Skin epidermis (tissue), 12 donors: ENCODE data around the gene LRRC55.

ENCODE experiments used
- H3K27ac ChIP-seq, 21 experiments: fragments of 200-600 bp; sonication (generic) in 11 of 21; one replicate each; pipeline ENCODE4 v1.5.0; 2020; ENCODE audit warnings: mild to moderate bottlenecking in 3 of 21, inconsistent platforms in 2 of 21, moderate library complexity in 2 of 21
- H3K4me3 ChIP-seq, 7 experiments: fragments of 200-600 bp; sonication (generic) in 2 of 7; one replicate each; pipeline ENCODE4 v1.5.0; 2020; ENCODE audit warnings: inconsistent platforms in 2 of 7, mild to moderate bottlenecking in 2 of 7, moderate library complexity in 1 of 7

Gene LRRC55

GRCh38 chr11:57181678-57182305 lies at the start of gene LRRC55:
Gene LRRC55, plus strand, starts transcription at chr11:57181953. Its CDS starts 70 bp downstream, at chr11:57182023.
- H3K4me3 ChIP-seq, result no peak within 1 kb of the TSS
- peak within 1 kb of the TSS in 2 of 21 experiments; percentile 8 to 63 for H3K27ac ChIP-seq

DNA sequence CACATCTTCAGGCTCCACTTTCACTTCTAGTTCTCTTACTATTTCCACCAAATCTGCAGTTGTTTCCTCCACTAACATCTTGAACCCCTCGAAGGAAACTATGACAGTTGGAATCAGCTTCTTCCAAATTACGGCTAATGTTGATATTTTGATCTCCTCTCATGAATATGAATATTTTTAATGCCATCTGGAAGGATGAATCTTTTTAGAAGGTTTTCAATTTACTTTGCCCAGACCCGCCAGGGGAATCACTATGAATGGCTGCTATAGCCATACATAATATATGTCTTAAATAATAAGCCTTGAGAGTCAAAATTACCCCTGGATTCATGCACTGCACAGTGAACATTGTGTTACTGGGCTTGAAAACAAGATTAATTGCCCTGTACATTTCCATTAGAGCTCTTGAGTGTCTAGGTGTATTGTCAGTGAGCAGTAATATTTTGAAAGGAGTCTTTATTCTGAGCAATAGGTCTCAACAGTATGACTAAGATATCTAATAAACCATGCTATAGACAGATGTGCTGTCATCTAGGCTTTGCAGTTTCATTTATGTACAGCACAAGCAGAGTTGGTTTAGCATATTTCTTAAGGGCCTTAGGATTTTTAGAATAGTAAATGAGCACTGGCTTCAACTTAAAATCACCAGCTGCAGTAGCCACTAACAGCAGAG lies 48.3 kb upstream of the LRRC55 start:
- H3K4me3 ChIP-seq, result no peak overlapping the region
- H3K27ac ChIP-seq, result no peak overlapping the region

- Histone ChIP-seq H3K4me3 (no peak overlapping the region), H3K27ac (no peak overlapping the region)
These were observed 47.5 kb upstream of the LRRC55 start for GRCh38 chr11:57134284-57134683.

- no peak overlapping the region for H3K4me3 ChIP-seq
These were observed 46.6 kb upstream of the LRRC55 start for GRCh38 chr11:57135020-57135751.

DNA sequence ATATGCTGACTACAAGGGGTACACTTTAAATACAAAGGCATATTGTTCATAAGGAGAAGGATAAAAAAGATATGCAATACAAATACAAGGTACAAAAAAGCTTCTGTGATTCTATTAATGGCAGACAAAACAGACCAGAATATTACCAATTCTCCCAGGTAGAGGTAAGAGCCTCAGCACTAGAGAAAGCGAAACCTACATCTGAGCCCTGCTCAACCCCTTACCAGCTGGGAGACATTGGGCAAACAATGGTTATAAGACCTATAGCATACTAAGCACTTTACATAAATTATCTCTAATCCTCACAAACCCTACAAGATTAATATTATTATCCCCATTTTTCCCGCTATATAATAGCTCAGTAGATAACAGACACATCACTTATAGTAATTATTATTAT lies 41.2 kb upstream of the LRRC55 start:
- no peak overlapping the region for H3K4me3 ChIP-seq

More at GRCh38 chr11:57135020-57135751, 46.6 kb upstream of the LRRC55 start:
- H3K27ac ChIP-seq, result no peak overlapping the region

DNA sequence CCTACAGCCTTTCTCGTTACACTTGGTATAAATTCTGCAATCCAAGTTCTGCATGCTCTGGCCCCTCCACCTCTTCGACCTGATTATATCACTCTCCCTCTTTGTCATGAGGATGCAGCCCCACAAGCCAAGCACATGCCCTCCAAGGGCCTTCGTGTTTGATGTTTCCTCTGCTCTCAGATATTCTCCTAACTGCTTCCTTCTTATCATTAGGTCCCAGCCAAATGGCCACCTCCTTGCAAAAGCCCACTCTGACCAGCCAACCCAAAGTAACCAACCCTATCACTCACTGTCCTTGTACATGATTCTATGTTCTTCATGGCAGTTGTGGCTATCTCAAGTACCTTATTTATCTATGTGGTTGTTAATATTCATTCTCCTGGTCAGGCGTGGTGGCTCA lies 38.3 kb upstream of the LRRC55 start:
- Histone ChIP-seq H3K27ac (no peak overlapping the region), H3K4me3 (no peak overlapping the region)

More for the DNA sequence above, 41.2 kb upstream of the LRRC55 start:
- H3K27ac ChIP-seq, result no peak overlapping the region

DNA sequence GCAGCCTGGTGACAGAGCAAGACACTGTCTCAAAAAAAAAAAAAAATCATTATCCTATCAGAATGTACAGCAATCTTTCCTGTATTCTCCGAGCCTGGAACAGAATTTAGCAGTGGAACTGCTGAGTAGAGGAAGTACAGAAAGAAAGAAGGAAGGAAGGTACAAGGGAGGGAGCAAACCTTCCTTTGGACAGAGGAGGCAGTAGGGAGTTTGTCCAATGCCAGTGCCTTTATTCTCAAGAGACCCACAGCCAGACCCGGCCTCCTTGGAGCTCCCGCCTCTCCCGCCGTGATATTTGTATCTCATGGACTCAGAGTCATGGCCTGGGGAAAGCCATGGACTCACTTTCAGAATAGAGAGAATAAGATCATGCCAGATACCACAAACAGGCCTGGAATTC lies 37.7 kb upstream of the LRRC55 start:
- H3K27ac ChIP-seq, result no peak overlapping the region
- no peak overlapping the region for H3K4me3 ChIP-seq

GRCh38 chr11:57144531-57145320 lies 37.0 kb upstream of the LRRC55 start:
- no peak overlapping the region for H3K27ac ChIP-seq
- H3K4me3 ChIP-seq, result no peak overlapping the region

- Histone ChIP-seq H3K4me3 (no peak overlapping the region), H3K27ac (no peak overlapping the region)
These were observed 35.5 kb upstream of the LRRC55 start for GRCh38 chr11:57146301-57146700.

GRCh38 chr11:57148621-57149020 lies 33.1 kb upstream of the LRRC55 start:
- Histone ChIP-seq H3K27ac (no peak overlapping the region), H3K4me3 (no peak overlapping the region)

DNA sequence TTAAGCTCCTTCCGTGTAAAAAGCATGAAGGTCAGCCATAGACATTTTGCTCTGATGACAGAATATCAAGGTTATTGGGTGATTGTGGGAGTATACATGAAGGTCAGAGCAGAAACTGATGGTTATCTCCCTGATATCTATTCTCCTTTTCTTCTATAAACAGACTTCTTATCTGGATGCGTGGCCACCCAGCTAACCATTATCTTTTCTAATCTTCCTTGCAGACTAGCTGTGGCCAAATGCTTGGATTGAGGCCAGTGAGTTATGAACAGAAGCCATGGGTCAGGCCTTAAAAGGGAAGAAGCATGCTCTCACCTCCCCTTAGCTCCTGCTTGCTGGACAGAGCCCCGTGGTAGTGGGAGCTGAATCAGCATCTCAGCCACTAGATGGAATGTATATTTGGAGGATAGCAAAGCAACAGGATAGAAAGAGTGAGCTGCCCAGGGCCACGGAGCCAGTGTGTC lies 31.3 kb upstream of the LRRC55 start:
- no peak overlapping the region for H3K4me3 ChIP-seq
- H3K27ac ChIP-seq, result no peak overlapping the region

- Histone ChIP-seq H3K27ac (no peak overlapping the region), H3K4me3 (no peak overlapping the region)
These were observed 29.6 kb upstream of the LRRC55 start for GRCh38 chr11:57152134-57152533.

- H3K4me3 ChIP-seq, result no peak overlapping the region
- H3K27ac ChIP-seq, result no peak overlapping the region
These were observed 28.3 kb upstream of the LRRC55 start for GRCh38 chr11:57153448-57153847.

DNA sequence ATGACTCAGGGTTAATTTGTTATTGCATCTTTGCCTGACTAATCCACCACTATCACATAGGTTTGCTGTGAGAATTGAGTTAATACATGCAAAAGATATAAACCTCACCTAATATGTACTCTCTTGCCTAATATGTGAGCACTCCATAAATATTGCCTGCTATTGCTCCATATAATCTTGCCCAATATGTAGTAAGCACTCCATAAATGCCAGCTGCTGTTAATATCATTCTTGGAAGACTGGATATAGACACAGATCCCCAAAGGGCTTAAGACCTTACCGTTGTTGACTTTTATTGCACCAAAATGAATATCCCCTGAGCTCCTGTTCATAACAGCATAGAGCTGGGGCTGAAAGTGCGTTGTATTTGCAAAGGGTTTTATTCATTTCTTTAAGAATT lies 27.0 kb upstream of the LRRC55 start:
- no peak overlapping the region for H3K4me3 ChIP-seq

DNA sequence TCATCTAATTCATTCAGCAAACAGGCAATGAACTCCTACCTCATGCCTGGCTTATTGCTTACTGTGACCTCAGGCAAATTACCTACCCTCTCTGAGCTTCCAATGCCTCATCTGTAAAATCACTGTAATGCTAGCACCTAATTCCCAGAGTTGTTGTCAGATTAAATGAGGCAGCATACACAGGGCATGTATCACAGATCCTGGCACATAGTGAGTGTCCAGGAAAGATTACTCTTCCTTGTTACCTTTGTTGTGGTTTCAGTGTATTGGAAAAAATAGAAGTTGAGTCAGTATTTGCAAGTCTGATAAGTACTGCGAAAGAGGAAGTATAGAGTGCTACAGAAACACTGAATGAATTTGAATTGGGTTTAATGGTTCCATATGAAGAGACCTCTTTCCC lies 26.4 kb upstream of the LRRC55 start:
- H3K27ac ChIP-seq, result no peak overlapping the region
- no peak overlapping the region for H3K4me3 ChIP-seq

More for the DNA sequence above, 27.0 kb upstream of the LRRC55 start:
- no peak overlapping the region for H3K27ac ChIP-seq

GRCh38 chr11:57155838-57156607 lies 25.7 kb upstream of the LRRC55 start:
- no peak overlapping the region for H3K4me3 ChIP-seq
- H3K27ac ChIP-seq, result no peak overlapping the region

- no peak overlapping the region for H3K27ac ChIP-seq
- no peak overlapping the region for H3K4me3 ChIP-seq
These were observed 24.8 kb upstream of the LRRC55 start for GRCh38 chr11:57156928-57157327.

DNA sequence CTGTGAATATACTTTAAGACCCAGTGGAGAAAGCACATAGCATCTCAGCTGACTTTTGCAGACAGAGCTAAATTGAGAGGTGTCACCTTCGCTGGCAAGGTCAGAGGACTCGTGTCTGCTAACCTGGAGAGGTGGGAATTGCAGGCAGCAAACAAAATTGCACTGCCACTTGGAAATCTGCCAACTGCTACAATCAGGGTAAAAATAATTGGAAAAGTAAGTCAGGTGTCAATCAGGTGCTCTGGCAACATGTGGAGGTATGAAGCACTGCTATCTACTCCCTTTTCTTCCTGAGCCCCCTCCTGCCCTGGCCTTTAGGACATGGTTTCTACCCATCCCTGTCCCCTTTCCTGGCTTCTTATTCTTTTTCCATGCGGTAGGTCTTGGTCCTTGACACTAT lies 24.1 kb upstream of the LRRC55 start:
- Histone ChIP-seq H3K27ac (no peak overlapping the region), H3K4me3 (no peak overlapping the region)

- Histone ChIP-seq H3K4me3 (no peak overlapping the region), H3K27ac (no peak overlapping the region)
These were observed 23.6 kb upstream of the LRRC55 start for GRCh38 chr11:57158180-57158579.
